Measurements from ENCODE around the gene TWIST2. TPM values are rescaled to one million over a fixed set of nuclear protein-coding genes. Genes with fewer than 3 reads are reported as not detected.

TWIST2 gene
- total RNA-seq, 1 experiment from 2014 or later = not detected

DNA sequence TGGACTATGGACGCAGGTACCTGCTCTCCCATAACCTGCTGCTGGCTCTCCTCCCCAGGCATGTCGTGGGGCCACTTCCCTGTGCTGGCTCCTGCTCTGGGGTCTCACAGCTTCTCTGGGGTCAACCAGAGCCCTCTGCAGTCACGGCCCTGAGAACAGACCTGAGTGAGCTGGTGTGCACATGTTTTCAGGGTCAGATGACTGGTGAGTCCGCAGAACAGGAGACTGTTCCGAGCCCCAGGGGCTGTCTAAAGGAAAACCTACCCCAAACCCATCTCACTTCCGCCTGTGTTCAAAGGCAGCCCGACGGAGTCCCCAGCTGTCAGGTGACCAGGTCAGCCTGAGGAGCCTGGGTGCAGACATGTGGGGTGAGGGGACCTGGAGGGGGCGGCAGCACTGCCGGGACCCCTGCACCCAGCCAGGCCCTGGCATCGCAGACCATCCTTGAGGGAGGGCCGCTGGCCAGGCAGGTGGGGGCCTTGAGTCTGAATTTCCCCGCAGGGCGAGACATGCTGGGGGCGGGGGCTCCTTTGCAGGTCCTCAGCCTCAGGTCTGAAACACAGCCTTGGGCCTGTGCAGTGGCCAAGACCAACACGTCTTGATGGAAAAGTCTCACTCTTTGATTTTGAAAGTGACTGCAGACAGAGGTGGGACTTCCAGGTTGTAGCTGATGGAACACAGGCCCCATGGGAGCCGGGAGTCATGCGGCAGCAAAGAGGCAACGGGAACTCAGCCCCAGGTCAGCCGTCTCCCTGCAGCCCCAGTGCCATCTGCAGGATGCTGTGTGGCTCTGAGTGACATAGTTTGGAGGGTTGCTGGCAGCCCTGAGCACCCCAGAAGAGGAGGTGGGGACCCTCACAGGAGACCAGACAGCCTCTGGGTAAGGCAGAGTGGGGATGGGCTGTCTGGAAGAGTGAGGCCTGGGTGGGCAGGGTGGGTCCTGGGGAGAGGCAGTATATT, 65.3 kb downstream of the TWIST2 start:
- Histone ChIP-seq H3K27ac (no peak overlapping the region), H3K4me1 (no peaks in the 10 kb centered on the region), H3K4me3 (no peak overlapping the region), H3K36me3 (no peaks in the 10 kb centered on the region), H3K9me3 (replicated peaks) (no peaks in the 10 kb centered on the region), H3K27me3 (peaks cover 7% of the 10 kb centered on the region; the same call in 1 of the 2 replicates)
- DNase-seq = no peak

DNA sequence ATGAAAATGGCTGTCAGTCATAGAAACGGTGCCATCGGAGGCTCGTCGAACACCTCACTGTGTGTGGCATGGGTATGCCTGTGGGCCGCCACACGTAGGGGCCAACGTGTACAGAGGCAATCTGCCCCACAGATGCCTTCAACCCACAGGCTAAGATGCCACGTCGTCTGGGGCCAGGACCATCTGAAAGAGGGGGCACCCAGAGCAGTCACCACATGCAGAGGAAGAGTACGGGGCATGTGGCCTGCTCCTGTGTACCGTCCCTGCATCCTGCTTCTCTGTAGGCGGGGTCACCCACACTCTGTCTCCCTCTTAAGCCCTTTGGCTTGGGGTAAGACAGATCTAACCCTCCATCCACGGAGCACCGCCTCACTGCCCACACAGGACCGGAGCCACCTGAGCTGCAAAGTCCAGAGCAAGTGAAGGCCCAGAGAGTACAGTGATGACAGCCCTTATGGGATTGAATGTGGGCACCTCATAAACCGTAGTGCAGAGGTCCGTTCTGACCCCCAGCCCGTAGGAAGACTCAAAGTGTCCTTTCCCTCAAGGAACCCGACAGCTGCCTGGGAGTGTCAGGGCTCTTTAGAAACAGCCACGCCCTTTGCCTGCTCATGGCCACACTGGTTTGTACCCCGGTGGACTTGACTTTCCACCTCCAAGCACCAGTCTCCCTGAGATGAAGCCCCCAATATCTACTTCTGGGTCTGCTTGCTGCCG, 66.2 kb downstream of the TWIST2 start:
- H3K27ac ChIP-seq = no peak overlapping the region
- no peak for DNase-seq

GRCh38 chr2:238914648-238915015, 66.7 kb downstream of the TWIST2 start:
- H3K9me3 ChIP-seq (replicated peaks) = no peaks in the 10 kb centered on the region
- H3K36me3 ChIP-seq = no peaks in the 10 kb centered on the region
- no peaks in the 10 kb centered on the region for H3K4me1 ChIP-seq
- H3K4me3 ChIP-seq = no peak overlapping the region
- peaks cover 7% of the 10 kb centered on the region; the same call in 1 of the 2 replicates for H3K27me3 ChIP-seq
- no peak for DNase-seq
- no peak overlapping the region for H3K27ac ChIP-seq

More for the DNA sequence above, 66.2 kb downstream of the TWIST2 start:
- Histone ChIP-seq H3K27me3 (peaks cover 7% of the 10 kb centered on the region; the same call in 1 of the 2 replicates), H3K9me3 (replicated peaks) (no peaks in the 10 kb centered on the region), H3K36me3 (no peaks in the 10 kb centered on the region), H3K4me1 (no peaks in the 10 kb centered on the region), H3K4me3 (no peak overlapping the region)

GRCh38 chr2:238915196-238915595, 67.3 kb downstream of the TWIST2 start:
- peaks cover 7% of the 10 kb centered on the region; the same call in 1 of the 2 replicates for H3K27me3 ChIP-seq
- H3K4me3 ChIP-seq = no peak overlapping the region
- no peak overlapping the region for H3K27ac ChIP-seq
- DNase-seq = no peak
- H3K4me1 ChIP-seq = no peaks in the 10 kb centered on the region
- no peaks in the 10 kb centered on the region for H3K36me3 ChIP-seq
- no peaks in the 10 kb centered on the region for H3K9me3 ChIP-seq (replicated peaks)

GRCh38 chr2:238915596-238915995, 67.7 kb downstream of the TWIST2 start:
- no peak for DNase-seq

GRCh38 chr2:238916176-238916874, 68.4 kb downstream of the TWIST2 start:
- DNase-seq = no peak
- Histone ChIP-seq H3K27ac (no peak overlapping the region), H3K4me3 (no peak overlapping the region), H3K9me3 (replicated peaks) (no peaks in the 10 kb centered on the region), H3K27me3 (peaks cover 8% of the 10 kb centered on the region), H3K36me3 (no peaks in the 10 kb centered on the region), H3K4me1 (no peaks in the 10 kb centered on the region)

More at GRCh38 chr2:238915596-238915995, 67.7 kb downstream of the TWIST2 start:
- Histone ChIP-seq H3K27me3 (peaks cover 7% of the 10 kb centered on the region; the same call in 1 of the 2 replicates), H3K9me3 (replicated peaks) (no peaks in the 10 kb centered on the region), H3K27ac (no peak overlapping the region), H3K4me1 (no peaks in the 10 kb centered on the region), H3K36me3 (no peaks in the 10 kb centered on the region), H3K4me3 (no peak overlapping the region)

- Histone ChIP-seq H3K4me1 (no peaks in the 10 kb centered on the region), H3K36me3 (no peaks in the 10 kb centered on the region), H3K27me3 (peaks cover 16% of the 10 kb centered on the region), H3K9me3 (replicated peaks) (no peaks in the 10 kb centered on the region), H3K4me3 (no peak overlapping the region), H3K27ac (no peak overlapping the region)
- DNase-seq = no peak
Measured at GRCh38 chr2:238916875-238917590, 69.1 kb downstream of the TWIST2 start.

DNA sequence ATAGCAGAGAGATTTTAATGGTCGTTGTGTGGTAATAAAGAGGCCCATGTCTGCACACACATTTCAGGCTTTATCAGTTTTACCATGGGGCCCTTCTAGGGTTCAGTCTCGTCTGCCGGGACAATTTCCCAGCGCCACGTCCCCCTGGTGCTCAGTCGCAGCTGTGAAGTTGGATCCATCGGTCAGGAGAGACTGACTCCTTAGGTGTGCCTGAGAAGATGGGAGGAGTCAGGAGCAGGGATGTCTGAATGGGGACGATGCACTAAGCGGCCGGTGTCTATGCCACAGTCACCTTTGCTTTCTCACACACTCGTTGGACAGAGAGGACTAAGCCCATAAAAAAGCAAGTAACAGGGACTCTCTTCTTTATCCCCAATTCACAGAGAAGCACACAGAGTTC, 71.4 kb downstream of the TWIST2 start:
- H3K27me3 ChIP-seq = peaks cover 29% of the 10 kb centered on the region
- DNase-seq = no peak
- H3K27ac ChIP-seq = no peak overlapping the region
- no peak overlapping the region for H3K4me3 ChIP-seq
- no peaks in the 10 kb centered on the region for H3K9me3 ChIP-seq (replicated peaks)
- H3K36me3 ChIP-seq = no peaks in the 10 kb centered on the region
- no peaks in the 10 kb centered on the region for H3K4me1 ChIP-seq

- DNase-seq = no peak
- Histone ChIP-seq H3K9me3 (replicated peaks) (no peaks in the 10 kb centered on the region), H3K27me3 (peaks cover 32% of the 10 kb centered on the region), H3K4me3 (no peak overlapping the region), H3K4me1 (no peaks in the 10 kb centered on the region), H3K36me3 (no peaks in the 10 kb centered on the region), H3K27ac (no peak overlapping the region)
Measured at GRCh38 chr2:238920053-238920452, 72.2 kb downstream of the TWIST2 start.

- Histone ChIP-seq H3K4me3 (no peak overlapping the region), H3K27ac (no peak overlapping the region), H3K27me3 (peaks cover 35% of the 10 kb centered on the region), H3K36me3 (no peaks in the 10 kb centered on the region), H3K9me3 (replicated peaks) (no peaks in the 10 kb centered on the region), H3K4me1 (no peaks in the 10 kb centered on the region)
- DNase-seq = no peak
Measured at GRCh38 chr2:238920601-238921001, 72.7 kb downstream of the TWIST2 start.

DNA sequence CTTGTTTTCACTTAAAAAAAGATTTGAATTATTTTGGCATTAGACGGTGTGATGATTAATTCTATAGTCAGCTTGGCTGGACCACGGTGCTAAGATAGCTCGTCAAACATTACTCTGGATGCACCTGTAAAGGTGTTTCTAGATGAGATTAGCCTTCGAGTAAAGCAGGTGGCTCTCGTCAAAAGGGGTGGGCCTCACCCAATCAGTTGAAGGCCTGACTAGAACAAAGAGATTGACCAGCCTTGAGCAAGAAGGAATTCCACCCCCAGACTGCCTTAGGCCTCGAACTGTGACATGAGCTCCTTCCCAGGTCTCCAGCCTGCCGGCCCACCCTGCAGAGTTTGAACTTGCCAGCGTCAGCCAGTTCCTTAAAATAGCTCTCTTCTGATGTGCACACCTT, 73.4 kb downstream of the TWIST2 start:
- H3K9me3 ChIP-seq (replicated peaks) = no peaks in the 10 kb centered on the region
- peaks cover 41% of the 10 kb centered on the region for H3K27me3 ChIP-seq
- no peaks in the 10 kb centered on the region for H3K36me3 ChIP-seq
- H3K4me3 ChIP-seq = no peak overlapping the region
- H3K4me1 ChIP-seq = no peaks in the 10 kb centered on the region
- no peak for DNase-seq
- no peak overlapping the region for H3K27ac ChIP-seq

DNA sequence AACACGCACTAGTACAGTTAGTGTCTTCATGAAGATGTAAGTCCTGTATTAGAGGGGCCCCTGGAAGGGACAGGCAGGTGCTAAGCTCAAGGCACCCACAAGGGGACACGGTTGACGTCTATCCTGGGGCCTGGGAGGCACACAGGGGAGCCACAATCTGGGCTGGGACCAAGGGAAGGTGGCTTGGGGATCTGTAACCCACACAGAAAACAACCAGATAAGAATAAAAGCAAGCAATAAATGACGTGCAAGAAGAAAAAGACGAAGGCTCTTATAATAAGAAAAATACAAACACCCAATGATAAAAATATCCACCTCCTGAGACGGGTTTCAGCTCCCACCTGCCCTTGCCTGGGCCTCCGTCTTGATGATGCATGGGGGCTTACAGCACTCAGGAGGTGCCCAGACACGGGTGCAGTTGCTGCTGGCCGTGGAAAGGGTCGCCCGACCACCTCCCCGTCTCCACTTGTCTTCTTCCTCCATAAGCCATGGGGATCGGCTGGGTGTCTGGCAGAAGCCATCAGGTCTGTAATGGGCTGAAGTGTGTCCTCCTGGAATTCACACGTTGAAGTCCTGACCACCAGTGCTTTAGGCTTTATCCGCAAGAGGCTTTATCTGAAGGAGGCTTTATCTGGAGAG, 73.9 kb downstream of the TWIST2 start:
- Histone ChIP-seq H3K9me3 (replicated peaks) (no peaks in the 10 kb centered on the region), H3K36me3 (no peaks in the 10 kb centered on the region), H3K27ac (no peak overlapping the region), H3K4me1 (no peaks in the 10 kb centered on the region), H3K4me3 (no peak overlapping the region), H3K27me3 (peaks cover 44% of the 10 kb centered on the region)
- no peak for DNase-seq

GRCh38 chr2:238922435-238922834, 74.5 kb downstream of the TWIST2 start:
- Histone ChIP-seq H3K27me3 (peaks cover 51% of the 10 kb centered on the region), H3K9me3 (replicated peaks) (no peaks in the 10 kb centered on the region), H3K27ac (no peak overlapping the region), H3K4me3 (no peak overlapping the region), H3K4me1 (no peaks in the 10 kb centered on the region), H3K36me3 (no peaks in the 10 kb centered on the region)
- DNase-seq = no peak

GRCh38 chr2:238924032-238924431, 76.1 kb downstream of the TWIST2 start:
- Histone ChIP-seq H3K9me3 (replicated peaks) (no peaks in the 10 kb centered on the region), H3K4me1 (no peaks in the 10 kb centered on the region), H3K36me3 (no peaks in the 10 kb centered on the region), H3K27ac (no peak overlapping the region), H3K27me3 (peaks cover 60% of the 10 kb centered on the region), H3K4me3 (no peak overlapping the region)
- no peak for DNase-seq
